HG03439 (cell line): ENCODE data around the gene PPP1R12B.
"Not testable (repeated sequence)": the region's sequence is repeated elsewhere in the genome, so short reads cannot be mapped to it uniquely, and the experiment has no call there.

Experiments used
- ATAC-seq: cut with Tn5 transposase; IDR thresholded peaks from one replicate; pipeline ENCODE4 v1.9.1; 2021; ENCODE audit warnings: mild to moderate bottlenecking, moderate library complexity; ENCODE audit not compliant: unreplicated experiment

PPP1R12B gene

DNA sequence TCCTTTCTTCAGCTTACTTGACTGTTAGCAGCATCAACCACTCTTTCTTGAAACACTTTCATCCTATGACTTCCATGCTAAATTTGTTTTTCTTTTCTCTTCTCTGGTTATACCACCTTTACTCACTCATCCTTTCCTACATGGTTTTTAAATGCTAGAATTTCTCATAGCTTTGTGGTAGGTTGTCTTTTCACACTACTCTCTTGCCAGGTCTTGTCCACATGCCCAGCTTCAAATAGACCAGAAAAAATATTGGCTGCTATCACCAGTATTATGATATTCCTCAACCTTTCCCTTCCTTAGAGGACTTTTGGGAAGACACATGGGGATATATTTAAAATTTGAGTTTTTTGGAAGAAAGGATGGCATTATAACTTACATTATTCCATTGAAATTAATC is 48.8 kb downstream of the PPP1R12B start:
- no peak for ATAC-seq

DNA sequence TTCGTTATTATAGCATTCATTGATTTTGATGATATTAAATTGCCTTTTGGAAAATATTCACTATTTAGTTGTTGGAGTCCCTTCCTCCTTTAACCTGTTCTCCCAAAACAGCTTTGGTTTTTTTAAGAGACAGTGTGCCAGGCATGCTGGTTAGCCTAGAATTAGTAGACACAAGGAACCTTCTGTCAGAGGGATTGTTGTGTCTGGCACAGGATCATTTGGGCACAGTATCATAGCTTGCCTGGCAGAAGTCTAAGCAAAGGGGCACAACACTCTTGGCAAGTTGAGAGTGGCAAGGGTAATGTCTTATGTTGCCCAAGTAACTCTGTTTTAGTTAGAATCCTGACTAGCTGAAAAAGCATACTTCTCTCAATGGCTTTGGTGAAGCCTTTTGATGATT is 49.9 kb downstream of the PPP1R12B start:
- ATAC-seq = not testable (repeated sequence)

DNA sequence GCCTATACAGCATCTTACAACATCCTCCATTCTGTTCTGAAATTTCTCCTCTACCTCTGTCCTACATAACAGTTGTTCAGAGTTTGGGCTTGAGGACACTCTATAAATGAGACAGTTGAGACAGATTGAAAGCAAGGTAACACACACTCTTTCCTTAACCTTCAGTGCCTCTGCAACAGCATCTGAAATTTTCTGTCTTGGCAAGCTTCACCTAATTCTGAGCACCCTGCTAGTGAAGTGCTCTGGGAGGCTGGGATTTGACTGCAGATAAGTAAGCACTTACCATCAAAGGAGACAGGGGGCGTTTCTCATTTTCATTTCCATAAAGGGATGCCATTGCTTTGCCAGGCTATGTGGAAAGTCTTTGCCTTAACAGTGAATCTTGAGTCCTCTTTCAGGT is 53.3 kb downstream of the PPP1R12B start:
- ATAC-seq = not testable (repeated sequence)

DNA sequence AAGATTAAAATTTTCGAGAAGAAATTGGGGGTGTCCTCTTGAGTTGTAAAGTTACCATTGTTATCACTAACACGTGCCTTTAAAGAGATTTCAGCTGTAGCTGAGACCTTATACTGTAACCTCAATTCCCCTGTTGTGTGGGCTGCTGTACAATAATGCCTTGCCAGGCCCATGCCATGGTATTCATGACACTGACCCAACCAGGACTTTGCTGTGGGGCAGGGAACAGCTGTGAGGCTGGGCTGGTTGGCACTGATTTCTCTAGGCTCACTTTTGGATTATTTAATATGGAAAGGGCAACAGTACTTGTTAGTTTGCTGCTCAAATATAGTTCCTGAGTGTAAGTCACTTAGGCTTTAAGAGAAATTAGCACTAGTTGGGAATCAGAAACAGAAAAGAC is 54.9 kb downstream of the PPP1R12B start:
- ATAC-seq = not testable (repeated sequence)

DNA sequence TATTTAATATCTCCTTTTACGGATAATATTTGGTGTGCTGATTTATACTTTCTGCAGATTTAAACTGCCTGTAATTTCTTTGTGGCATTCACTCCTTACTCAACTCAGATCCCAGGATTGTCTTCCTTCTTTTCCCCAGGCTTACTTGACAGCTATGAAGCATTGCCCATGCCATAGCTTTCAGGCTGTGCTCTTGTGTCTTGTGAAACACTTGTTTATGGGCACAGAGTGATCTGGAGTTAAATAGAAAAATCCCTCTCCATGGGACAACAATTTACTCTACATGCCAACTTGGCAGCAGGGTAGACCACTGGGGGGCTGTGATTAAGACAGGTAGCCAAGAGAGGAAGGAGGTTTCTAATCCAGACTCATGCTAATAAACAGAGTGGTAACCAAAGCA is 57.4 kb downstream of the PPP1R12B start:
- ATAC-seq = no peak

DNA sequence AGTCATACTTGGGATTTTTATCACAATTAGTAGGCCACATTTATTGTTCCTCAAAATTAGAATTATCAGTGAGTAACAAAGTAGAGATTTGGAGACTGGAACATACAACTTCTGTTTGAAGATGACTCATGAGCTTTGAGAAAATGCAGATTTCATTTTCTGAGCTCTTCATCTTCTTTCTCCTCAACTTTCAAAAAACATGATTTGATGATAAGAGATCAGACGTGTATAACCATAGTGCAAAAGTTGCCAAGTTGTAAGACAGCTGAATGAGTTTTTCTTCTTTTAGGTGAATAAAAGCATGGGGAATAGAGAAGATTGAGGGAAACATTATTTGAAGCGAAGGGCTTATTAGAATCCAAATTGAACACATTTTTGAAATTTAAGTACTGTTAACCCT is 58.4 kb downstream of the PPP1R12B start:
- ATAC-seq = not testable (repeated sequence)

DNA sequence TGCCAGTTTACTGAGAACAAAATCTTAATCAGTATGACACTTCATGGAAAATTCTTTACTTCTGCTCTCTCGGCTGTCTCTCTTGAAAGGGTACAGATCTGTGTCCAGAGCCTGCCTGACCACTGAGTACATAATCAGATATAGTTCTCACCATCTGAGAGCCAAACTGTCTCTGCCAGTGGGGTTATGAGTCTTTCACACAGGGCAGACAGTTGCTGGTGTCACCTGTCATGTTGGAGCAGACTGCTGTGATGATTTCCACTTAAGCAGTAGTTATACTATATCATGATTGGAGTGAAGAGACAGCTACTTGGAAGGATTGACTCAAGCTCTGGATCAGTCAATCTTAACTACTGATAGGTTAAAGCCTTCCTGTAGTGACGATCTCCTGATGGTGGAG is 58.9 kb downstream of the PPP1R12B start:
- not testable (repeated sequence) for ATAC-seq

DNA sequence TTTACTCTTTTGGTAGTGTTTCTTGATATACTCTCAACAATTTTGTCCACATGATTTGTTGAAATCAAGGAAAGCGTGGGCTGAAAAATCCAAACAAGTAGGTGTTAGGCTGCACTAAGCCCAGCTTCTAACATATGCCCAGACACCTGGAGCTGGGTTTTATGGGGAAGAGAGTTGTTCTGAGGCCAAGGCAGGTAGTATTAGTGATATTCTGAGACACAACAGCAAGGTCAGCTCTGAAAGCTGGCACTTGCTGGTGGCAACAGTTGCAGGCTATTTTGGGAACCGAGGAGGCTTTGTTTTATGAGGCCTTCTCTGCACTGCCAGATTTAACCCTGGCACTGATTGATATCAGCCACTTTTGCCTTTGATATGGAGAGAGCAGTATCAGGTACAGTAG is 61.8 kb downstream of the PPP1R12B start:
- ATAC-seq = not testable (repeated sequence)

DNA sequence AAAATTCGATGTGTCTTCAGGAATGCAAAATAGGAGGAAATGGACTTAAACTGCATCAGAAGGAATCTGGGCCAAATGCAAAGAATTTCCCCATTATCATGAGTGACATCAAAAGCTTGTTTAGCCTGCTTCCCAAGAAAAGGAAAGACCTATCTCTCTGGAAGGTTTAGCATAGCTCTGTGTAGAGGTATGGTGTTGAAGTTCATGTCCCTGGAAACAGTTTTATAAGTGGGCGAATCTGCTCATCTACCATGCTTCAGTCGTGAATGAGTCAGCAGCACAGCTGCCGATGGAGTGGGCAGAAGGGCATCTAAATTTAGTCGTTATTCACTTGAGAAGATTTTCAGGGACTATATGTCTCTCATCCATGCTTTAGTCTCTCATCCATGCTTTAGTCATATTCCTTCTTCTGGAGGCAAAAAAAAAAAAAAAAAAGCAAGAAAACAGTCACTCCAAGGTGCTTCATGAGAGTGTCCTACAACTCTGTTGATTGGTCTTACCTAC is 62.4 kb downstream of the PPP1R12B start:
- ATAC-seq = not testable (repeated sequence)

DNA sequence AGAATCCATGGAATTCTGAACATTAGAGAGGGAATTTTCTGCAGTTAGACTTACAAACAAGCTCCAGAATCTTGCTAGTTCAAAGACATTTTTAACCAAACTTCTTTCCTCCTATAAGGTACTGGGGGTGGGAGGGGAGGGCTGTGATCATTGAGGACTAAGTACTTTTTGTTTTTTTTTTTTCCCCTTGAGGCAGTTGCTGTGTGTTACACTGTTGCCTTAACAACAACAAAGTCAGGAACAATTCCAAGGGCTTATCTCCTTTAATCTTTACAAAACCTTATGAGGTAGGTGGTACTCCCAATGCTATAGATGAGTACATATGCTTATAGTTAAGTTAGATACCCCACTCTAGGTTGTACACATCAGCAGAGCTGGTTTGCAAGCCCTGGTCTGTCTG is 62.9 kb downstream of the PPP1R12B start:
- no peak for ATAC-seq

DNA sequence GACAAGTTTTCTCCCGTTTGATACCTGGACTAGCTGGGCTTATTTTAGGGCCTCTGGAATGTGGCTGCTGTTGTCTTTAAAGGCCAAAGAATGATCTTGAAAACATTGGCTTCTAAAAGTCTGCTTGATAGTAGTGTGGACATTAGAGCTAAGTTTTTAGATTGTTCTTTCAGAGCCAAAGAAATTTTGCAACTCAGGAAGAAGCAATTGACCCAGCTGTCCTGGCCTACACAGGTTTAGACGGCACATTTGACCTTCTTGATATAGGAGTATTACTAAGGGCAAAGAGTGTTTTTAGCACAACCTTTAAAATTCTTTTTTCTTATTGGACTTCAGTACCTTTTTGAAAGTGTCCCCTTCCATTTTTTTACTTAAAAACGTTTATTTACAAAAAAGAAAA is 63.9 kb downstream of the PPP1R12B start:
- ATAC-seq = not testable (repeated sequence)

DNA sequence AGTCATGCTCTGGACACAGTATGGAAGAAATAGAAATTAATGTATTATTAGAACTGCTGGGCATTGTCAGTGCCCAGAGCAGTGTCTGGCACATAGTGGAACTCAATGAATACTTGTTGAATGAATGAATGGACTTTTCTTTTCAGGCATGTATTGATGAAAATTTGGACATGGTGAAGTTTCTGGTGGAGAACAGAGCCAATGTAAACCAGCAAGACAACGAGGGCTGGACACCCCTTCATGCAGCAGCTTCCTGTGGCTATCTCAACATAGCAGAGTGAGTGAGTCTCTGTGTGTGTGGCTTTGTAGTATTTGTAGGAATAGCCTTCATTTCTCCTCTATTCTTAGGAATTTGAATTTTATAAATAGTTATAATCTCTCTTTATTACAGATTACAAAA is 68.1 kb downstream of the PPP1R12B start:
- no peak for ATAC-seq

DNA sequence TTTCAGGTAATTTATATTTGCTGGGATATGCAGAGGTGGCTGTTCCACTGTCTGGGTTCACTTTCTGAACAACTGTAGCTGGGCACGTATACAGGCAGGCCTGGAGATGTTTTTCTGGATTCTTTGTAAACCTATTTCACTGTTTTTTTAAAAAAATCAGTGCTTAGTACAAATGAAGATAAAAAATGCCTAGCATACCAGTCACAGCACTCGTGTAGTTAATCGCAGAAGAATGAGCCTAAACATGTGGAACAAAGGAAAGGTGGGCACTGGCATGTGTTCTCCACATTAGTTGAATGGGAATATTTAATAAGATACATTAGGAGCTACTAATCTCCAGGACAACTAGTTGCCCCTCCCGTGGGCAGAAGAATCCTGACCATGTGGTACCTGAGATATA is 68.6 kb downstream of the PPP1R12B start:
- not testable (repeated sequence) for ATAC-seq

DNA sequence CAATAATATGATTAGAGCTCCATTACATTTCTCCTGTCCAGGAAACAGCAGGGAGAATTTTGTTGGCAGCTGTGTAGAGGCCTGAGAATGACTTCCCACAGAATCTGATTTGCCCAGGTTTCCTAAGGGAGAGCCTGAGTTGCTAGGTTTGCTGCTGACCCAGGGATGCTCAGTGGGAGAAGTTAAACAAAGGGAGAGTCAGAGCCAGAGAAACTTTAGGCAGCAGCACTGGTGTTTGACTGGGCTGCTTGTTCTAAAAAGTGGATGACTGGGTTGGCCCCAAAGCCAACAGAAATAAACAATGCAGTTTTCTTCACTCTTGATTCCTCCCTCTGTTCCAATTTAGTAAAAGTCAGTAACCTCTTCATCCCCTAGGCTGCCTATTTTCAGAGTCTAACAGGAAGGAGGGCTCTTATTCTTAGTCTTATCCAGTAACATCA is 69.3 kb downstream of the PPP1R12B start:
- ATAC-seq = not testable (repeated sequence)

DNA sequence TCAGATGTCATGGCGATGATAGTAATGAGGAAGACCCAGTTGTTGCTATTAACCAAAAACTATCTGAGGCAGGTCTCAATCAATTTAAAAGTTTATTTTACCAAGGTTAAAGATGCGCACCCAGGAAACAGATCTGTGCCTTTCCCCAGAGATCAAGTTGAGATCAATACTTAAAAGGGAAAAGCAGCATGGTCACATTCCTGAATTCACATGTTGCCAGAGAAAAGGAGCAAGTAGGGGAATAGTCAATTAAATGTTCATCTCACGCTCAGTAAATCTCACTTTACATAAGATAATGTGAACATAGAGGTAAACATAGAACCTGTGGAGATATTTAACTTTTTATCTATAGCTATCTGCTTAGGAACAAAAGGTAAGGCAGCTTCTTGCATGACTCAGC is 71.2 kb downstream of the PPP1R12B start:
- not testable (repeated sequence) for ATAC-seq

DNA sequence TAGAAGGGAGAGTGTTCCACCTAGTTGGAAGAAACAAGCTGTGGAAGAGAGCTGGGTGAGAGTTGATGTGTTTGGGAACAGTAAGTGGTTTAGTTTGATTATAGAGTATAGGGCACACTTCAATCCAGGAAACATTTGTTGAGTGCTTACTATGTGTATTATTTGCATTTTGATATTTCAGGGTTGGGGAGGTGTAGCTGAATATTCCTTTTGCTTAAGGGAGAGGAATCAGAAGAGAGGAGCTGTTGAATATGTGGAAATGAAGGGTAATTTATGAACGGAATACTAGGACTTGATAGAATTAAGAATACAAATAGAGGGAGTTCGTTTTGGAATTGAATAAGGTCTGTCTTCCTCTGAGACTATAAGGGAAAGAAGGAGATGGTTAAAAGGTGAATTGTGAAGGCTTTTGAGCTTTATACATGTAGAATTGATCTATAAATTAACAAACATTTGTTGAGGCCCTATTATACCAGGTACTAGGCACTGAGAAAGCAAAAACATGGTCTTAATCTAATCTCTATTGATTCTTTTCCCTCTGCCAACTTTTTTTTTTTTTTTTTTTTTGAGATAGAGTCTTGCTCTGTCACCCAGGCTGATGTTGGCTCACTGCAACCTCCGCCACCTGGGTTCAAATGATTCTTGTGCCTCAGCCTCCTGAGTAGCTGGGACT is 72.1 kb downstream of the PPP1R12B start:
- not testable (repeated sequence) for ATAC-seq

DNA sequence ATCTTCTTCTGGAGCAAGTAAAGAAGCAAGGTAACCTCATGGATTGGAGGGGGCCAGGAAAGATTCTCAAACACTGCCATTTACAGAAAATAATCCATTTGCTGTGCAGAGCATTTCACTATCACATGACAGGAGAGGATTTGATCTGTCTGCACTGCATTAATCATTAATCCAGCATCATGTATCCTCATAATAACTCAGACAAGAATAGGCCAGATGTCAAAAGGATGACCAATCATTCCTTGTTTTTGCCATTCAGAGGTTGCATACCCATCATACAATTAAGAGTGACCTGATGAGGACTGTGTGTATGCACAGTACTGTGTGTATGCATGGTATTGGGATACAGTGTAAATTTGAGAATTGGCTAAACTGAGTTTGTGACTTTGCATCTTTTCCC is 74.2 kb downstream of the PPP1R12B start:
- ATAC-seq = not testable (repeated sequence)

DNA sequence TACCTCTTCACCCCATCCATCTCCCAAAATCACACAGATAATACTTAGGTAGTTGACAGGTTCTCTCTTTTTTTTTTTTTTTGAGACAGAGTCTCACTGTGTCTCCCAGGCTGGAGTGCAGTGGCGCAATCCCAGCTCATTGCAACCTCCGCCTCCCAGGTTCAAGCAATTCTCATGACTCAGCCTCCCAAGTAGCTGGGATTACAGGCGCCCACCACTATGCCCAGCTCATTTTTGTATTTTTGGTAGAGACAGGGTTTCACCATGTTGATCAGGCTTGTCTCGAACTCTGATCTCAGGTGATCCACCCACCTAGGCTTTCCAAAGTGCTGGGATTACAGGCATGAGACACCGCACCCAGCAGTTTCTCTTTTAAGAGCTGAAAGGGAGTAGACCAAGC is 75.8 kb downstream of the PPP1R12B start:
- ATAC-seq = not testable (repeated sequence)

DNA sequence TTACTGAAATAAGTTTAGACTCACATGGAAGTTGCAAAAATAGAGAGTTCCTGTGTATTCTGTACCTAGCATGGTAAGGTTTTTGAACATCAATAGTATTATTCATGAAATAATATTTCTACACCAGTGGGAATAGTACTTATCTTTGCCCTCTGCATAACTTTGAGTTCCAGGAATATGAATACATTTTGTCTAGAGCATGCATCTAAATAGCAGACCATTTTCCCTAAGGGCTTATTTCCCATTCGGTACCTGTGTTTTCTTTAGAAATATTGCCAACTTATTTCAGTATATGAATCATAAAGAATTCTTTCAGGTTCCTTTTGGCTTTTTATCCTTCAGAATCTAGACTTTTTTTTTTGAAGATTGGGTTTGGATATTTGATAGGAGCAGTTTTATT is 81.6 kb downstream of the PPP1R12B start:
- not testable (repeated sequence) for ATAC-seq

DNA sequence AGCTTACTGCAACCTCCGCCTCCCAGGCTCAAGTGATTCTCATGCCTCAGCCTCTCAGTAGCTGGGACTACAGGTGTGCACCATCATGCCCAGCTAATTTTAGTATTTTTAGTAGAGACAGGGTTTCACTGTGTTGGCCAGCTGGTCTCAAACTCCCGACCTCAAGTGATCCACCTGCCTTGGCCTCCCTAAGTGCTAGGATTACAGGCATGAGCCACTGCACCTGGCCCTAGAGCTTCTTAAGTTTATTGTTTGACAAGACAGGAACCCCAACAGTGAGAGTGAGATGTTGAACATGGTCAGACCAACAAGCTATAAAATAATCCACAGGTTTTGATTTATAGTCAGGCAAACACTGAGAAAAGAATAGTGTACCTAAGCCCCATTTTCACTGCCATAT is 83.8 kb downstream of the PPP1R12B start:
- ATAC-seq = not testable (repeated sequence)

DNA sequence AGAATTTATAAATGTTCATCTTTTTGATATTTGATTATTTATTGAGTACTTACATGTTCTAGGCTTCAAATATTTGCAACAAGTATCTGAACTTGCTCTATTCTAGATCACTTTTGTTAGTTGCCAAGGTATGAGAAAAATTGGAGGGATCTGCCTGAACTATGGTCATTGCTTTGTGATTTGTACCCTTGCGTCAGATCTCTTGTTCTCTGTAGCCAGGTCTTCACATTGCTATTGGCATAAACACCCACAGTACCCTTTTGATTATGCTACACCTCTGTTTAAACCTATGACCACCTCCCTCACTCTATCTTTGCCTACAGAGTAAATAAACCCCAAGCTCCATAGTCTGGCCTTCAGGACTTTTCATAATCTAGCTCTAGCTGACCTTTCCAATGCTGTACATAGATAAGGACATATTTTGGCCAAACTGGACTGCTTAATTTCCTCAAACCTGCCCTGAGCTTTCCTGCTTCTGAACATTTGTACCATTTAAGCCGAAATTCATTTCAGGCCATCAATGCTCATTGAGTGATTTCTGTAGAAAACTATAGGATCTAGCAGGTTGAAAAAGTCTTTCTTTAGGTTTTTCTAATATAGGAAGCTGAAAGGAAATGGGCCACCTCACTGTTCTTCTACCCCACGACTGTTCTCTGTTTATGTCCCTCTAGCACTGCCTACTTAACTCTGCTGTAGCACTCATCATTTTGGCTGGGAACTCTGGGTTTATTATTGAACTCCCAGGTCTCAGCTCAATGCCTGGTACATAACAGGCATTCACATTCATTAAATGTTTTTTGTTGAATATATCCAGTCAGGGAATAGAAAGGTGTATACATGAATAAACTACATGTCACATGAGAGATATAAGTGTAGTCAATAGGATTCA is 84.9 kb downstream of the PPP1R12B start:
- no peak for ATAC-seq

DNA sequence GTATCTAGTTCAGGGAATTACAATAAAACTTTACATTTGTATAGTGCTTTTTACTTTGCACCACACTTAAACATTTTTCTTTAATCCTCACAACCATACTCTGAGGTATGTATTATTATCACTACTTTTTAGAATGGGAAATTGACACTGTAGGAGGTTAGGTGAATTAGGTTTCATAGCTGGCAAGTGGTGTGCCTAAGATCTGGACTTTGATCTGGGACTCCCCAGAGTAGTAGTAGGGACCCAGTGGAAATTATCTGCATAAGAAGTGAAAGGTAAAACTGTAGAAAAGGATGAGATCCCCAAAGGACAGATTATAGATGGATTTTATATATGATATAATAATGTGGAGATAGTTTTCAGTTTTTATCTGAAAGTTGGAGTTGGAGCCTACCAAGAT is 85.6 kb downstream of the PPP1R12B start:
- no peak for ATAC-seq
